Sigmoid colon (tissue), 4 donors: ENCODE measurements around the gene ASAP2.

Experiments
- EP300 ChIP-seq, 4 donors: sonication (generic); formaldehyde crosslinking; IDR thresholded peaks; one replicate each; pipeline ENCODE4 v1.6.1; 2017; ENCODE audit warnings: antibody characterized with exemption in 4 of 4
- POLR2A ChIP-seq, 2 donors: fragments of 450-650 bp; IDR thresholded peaks; one replicate each; pipeline ENCODE4 v1.6.1; 2016; ENCODE audit warnings: antibody characterized with exemption in 2 of 2, mild to moderate bottlenecking in 2 of 2, moderate library complexity in 2 of 2
- POLR2AphosphoS5 ChIP-seq, 4 donors: sonication (generic); formaldehyde crosslinking; IDR thresholded peaks; one replicate each; pipeline ENCODE4 v1.6.1; 2017; ENCODE audit warnings: antibody characterized with exemption in 4 of 4
- TF ChIP-seq, protein P1 (sequence below), 4 experiments: fragments of 450-650 bp in 3 of 4; fragments of 200-600 bp in 1 of 4; IDR thresholded peaks; one replicate each; pipeline ENCODE4 v1.5.1; 2016 to 2019; ENCODE audit warnings: antibody characterized with exemption in 4 of 4, mild to moderate bottlenecking in 3 of 4, moderate library complexity in 2 of 4

DNA sequence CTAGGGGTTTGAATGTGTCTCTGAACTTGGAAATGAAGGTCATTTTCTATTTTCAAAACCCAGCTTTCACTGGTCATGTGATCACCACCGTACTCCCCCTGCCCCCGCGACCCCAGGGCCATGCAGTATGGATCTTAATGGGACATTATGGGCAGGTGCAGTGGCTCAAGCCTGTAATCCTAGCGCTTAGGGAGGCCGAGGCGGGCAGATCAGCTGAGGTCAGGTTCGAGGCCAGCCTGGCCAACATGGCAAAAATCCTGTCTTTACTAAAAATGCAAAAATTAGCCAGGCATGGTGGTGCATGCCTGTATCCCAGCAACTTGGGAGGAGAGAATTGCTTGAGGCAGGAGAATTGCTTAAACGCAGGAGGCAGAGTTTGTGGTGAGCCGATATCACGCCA lies 139.4 kb downstream of the ASAP2 start:
- TF ChIP-seq, protein P1, sequence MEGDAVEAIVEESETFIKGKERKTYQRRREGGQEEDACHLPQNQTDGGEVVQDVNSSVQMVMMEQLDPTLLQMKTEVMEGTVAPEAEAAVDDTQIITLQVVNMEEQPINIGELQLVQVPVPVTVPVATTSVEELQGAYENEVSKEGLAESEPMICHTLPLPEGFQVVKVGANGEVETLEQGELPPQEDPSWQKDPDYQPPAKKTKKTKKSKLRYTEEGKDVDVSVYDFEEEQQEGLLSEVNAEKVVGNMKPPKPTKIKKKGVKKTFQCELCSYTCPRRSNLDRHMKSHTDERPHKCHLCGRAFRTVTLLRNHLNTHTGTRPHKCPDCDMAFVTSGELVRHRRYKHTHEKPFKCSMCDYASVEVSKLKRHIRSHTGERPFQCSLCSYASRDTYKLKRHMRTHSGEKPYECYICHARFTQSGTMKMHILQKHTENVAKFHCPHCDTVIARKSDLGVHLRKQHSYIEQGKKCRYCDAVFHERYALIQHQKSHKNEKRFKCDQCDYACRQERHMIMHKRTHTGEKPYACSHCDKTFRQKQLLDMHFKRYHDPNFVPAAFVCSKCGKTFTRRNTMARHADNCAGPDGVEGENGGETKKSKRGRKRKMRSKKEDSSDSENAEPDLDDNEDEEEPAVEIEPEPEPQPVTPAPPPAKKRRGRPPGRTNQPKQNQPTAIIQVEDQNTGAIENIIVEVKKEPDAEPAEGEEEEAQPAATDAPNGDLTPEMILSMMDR (IDR thresholded peaks at IDR 0.05): no peak
- no peak for TF ChIP-seq POLR2A (IDR thresholded peaks at IDR 0.05)
- no peak for TF ChIP-seq POLR2AphosphoS5 (IDR thresholded peaks at IDR 0.05)
- no peak for TF ChIP-seq EP300 (IDR thresholded peaks at IDR 0.05)
